ENCODE measurements around the gene CPNE4.

- TF ChIP-seq EZH2phosphoT487 (IDR thresholded peaks at IDR 0.05; ENCODE audit: borderline replicate concordance) (no peak), CTCF (conservative IDR thresholded peaks at IDR 0.05; ENCODE audit: low read length) (no peak)
Observed at GRCh38 chr3:131535131-131535530, 499.7 kb downstream of the CPNE4 start.
